GM19099 (cell line): ENCODE results near the gene VWA8.

Experiments used
- POLR2A ChIP-seq: IDR thresholded peaks from 3 replicates; pipeline ENCODE4 v1.6.1; 2011; ENCODE audit warnings: low read depth; ENCODE audit not compliant: insufficient read length; ENCODE audit errors: extremely low read depth

The VWA8 gene

GRCh38 chr13:41848435-41849255, 112.3 kb downstream of the VWA8 start:
- no peak for TF ChIP-seq POLR2A

- TF ChIP-seq POLR2A, result no peak
Measured at GRCh38 chr13:41847216-41847615, 113.7 kb downstream of the VWA8 start.

- no peak for TF ChIP-seq POLR2A
Measured at GRCh38 chr13:41842036-41842620, 118.8 kb downstream of the VWA8 start.

- TF ChIP-seq POLR2A, result no peak
Measured at GRCh38 chr13:41837629-41838028, 123.3 kb downstream of the VWA8 start.

- TF ChIP-seq POLR2A, result no peak
Measured at GRCh38 chr13:41835871-41836270, 125.0 kb downstream of the VWA8 start.

GRCh38 chr13:41833831-41834230, 127.1 kb downstream of the VWA8 start:
- TF ChIP-seq POLR2A, result no peak

GRCh38 chr13:41833201-41833600, 127.7 kb downstream of the VWA8 start:
- TF ChIP-seq POLR2A, result no peak

GRCh38 chr13:41827507-41828213, 133.2 kb downstream of the VWA8 start:
- TF ChIP-seq POLR2A, result no peak

GRCh38 chr13:41825691-41826090, 135.2 kb downstream of the VWA8 start:
- no peak for TF ChIP-seq POLR2A

- no peak for TF ChIP-seq POLR2A
Measured at GRCh38 chr13:41823476-41823875, 137.4 kb downstream of the VWA8 start.

GRCh38 chr13:41822560-41822959, 138.3 kb downstream of the VWA8 start:
- no peak for TF ChIP-seq POLR2A

- no peak for TF ChIP-seq POLR2A
Measured at GRCh38 chr13:41821238-41821594, 139.7 kb downstream of the VWA8 start.

GRCh38 chr13:41820581-41821237, 140.2 kb downstream of the VWA8 start:
- TF ChIP-seq POLR2A, result no peak

- TF ChIP-seq POLR2A, result no peak
Measured at GRCh38 chr13:41816057-41816456, 144.9 kb downstream of the VWA8 start.

GRCh38 chr13:41813426-41813825, 147.5 kb downstream of the VWA8 start:
- no peak for TF ChIP-seq POLR2A

GRCh38 chr13:41812851-41813250, 148.1 kb downstream of the VWA8 start:
- no peak for TF ChIP-seq POLR2A

- TF ChIP-seq POLR2A, result no peak
Measured at GRCh38 chr13:41812237-41812636, 148.7 kb downstream of the VWA8 start.
